ENCODE measurements around the gene KSR2. TPM values are rescaled to one million over a fixed set of nuclear protein-coding genes. Genes with fewer than 3 reads are reported as not detected.
"Not testable (repeated sequence)": the region's sequence is repeated elsewhere in the genome, so short reads cannot be mapped to it uniquely, and the experiment has no call there.

KSR2 gene
- total RNA-seq, 1 experiment from 2014 or later = 0.06 TPM

- no peaks in the 10 kb centered on the region for H3K9me3 ChIP-seq (replicated peaks)
- no peaks in the 10 kb centered on the region for H3K4me1 ChIP-seq
- no peak overlapping the region for H3K4me3 ChIP-seq
- no peaks in the 10 kb centered on the region for H3K36me3 ChIP-seq
- no peak overlapping the region for H3K27ac ChIP-seq
- no peak for DNase-seq
- no peaks in the 10 kb centered on the region for H3K27me3 ChIP-seq
Measured at GRCh38 chr12:117818400-117818799, 150.4 kb downstream of the KSR2 start.

GRCh38 chr12:117809509-117809908 is 159.3 kb downstream of the KSR2 start:
- Histone ChIP-seq H3K9me3 (replicated peaks) (no peaks in the 10 kb centered on the region), H3K27ac (no peak overlapping the region), H3K4me3 (no peak overlapping the region), H3K4me1 (no peaks in the 10 kb centered on the region), H3K27me3 (peaks cover 11% of the 10 kb centered on the region; the same call in 1 of the 2 replicates), H3K36me3 (no peaks in the 10 kb centered on the region)
- no peak for DNase-seq

GRCh38 chr12:117807946-117808345 is 160.8 kb downstream of the KSR2 start:
- Histone ChIP-seq H3K9me3 (replicated peaks) (no peaks in the 10 kb centered on the region), H3K36me3 (no peaks in the 10 kb centered on the region), H3K27me3 (peaks cover 11% of the 10 kb centered on the region; the same call in 1 of the 2 replicates), H3K4me3 (no peak overlapping the region), H3K27ac (no peak overlapping the region), H3K4me1 (no peaks in the 10 kb centered on the region)
- DNase-seq = no peak

DNA sequence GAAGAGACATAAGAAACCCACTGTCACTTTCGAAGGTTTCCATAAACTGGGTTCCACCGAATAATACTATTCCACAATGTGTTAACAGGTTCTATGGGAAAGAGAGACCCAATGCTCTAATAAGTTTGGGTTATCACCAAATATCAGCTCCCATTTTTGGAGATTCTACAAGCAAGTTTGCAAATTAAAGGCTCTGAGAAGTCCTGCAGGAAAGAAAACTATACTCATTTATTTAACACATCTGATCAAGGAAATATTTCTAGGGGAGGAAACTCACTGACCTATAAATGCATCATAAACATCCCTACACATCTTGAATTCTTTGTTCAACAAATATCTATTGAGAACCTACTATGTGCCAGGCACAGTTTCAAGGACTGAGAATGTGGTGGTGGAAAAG is 161.4 kb downstream of the KSR2 start:
- no peaks in the 10 kb centered on the region for H3K4me1 ChIP-seq
- H3K36me3 ChIP-seq = no peaks in the 10 kb centered on the region
- no peaks in the 10 kb centered on the region for H3K9me3 ChIP-seq (replicated peaks)
- DNase-seq = no peak
- no peak overlapping the region for H3K27ac ChIP-seq
- H3K4me3 ChIP-seq = no peak overlapping the region
- H3K27me3 ChIP-seq = peaks cover 11% of the 10 kb centered on the region; the same call in 1 of the 2 replicates

DNA sequence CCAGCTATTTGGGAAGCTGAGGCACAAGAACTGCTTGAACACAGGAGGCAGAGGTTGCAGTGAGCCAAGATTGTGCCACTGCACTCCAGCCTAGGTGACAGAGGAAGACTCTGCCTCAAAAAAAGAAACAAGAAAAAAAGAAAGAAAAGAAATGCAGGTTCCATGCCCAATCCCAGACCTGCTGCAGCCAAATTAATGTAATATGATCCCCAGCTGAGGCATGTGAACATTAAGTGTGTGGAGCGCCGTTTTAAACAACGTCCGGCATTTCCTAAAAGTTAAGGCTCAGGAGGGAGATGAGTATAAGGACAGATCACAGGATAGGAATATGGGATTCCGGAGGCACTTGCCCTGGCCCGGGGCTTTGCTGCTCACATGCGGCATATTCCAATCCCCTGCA is 162.9 kb downstream of the KSR2 start:
- no peak overlapping the region for H3K27ac ChIP-seq
- no peaks in the 10 kb centered on the region for H3K4me1 ChIP-seq
- peaks cover 7% of the 10 kb centered on the region; the same call in 1 of the 2 replicates for H3K27me3 ChIP-seq
- H3K9me3 ChIP-seq (replicated peaks) = no peaks in the 10 kb centered on the region
- DNase-seq = no peak
- no peak overlapping the region for H3K4me3 ChIP-seq
- no peaks in the 10 kb centered on the region for H3K36me3 ChIP-seq

- H3K4me3 ChIP-seq = no peak overlapping the region
- no peaks in the 10 kb centered on the region for H3K9me3 ChIP-seq (replicated peaks)
- H3K36me3 ChIP-seq = no peaks in the 10 kb centered on the region
- DNase-seq = no peak
- 0 out of 2 replicates have a peak, but pooled peaks cover 4% of the 10 kb centered on the region for H3K27me3 ChIP-seq
- no peak overlapping the region for H3K27ac ChIP-seq
- no peaks in the 10 kb centered on the region for H3K4me1 ChIP-seq
Measured at GRCh38 chr12:117803001-117803400, 165.8 kb downstream of the KSR2 start.

DNA sequence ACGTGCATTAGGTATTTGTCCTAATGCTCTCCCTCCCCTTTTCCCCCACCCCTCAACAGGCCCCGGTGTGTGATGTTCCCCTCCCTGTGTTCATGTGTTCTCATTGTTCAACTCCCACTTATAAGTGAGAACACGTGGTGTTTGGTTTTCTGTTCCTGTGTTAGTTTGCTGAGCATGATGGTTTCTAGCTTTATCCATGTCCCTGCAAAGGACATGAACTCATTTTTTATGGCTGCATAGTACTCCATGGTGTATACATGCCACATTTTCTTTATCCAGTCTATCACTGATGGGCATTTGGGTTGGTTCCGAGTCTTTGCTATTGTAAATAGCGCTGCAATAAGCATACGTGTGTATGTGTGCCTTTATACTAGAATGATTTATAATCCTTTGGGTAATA is 168.1 kb downstream of the KSR2 start:
- not testable (repeated sequence) for H3K4me3 ChIP-seq; H3K9me3 ChIP-seq (replicated peaks); H3K27ac ChIP-seq; H3K36me3 ChIP-seq; H3K4me1 ChIP-seq; DNase-seq; H3K27me3 ChIP-seq

GRCh38 chr12:117797202-117797601 is 171.6 kb downstream of the KSR2 start:
- DNase-seq = no peak
- no peaks in the 10 kb centered on the region for H3K4me1 ChIP-seq
- H3K27ac ChIP-seq = no peak overlapping the region
- H3K4me3 ChIP-seq = no peak overlapping the region
- H3K9me3 ChIP-seq (replicated peaks) = no peaks in the 10 kb centered on the region
- H3K36me3 ChIP-seq = no peaks in the 10 kb centered on the region
- no peaks in the 10 kb centered on the region for H3K27me3 ChIP-seq

DNA sequence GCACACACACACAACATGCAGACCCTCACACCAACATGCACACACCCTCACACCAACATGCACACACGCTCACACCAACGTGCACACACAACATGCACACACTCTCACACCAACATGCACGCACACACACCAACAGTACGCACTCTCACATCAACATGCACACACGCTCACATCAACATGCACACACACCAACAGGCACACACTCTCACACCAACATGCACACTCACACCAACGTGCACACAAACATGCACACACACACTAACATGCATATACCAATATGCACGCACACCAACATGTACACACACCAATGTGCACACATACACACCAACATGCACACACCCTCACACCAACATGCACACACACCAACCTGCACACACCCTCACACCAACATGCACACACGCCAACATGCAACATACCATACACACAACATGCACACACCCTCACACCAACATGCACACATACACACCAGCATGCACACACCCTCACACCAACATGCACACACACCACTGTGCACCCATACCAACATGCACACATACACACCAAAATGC is 175.8 kb downstream of the KSR2 start:
- no peaks in the 10 kb centered on the region for H3K27me3 ChIP-seq
- DNase-seq = no peak
- H3K4me1 ChIP-seq = no peaks in the 10 kb centered on the region
- H3K4me3 ChIP-seq = no peak overlapping the region
- no peaks in the 10 kb centered on the region for H3K36me3 ChIP-seq
- H3K9me3 ChIP-seq (replicated peaks) = no peaks in the 10 kb centered on the region
- H3K27ac ChIP-seq = no peak overlapping the region

DNA sequence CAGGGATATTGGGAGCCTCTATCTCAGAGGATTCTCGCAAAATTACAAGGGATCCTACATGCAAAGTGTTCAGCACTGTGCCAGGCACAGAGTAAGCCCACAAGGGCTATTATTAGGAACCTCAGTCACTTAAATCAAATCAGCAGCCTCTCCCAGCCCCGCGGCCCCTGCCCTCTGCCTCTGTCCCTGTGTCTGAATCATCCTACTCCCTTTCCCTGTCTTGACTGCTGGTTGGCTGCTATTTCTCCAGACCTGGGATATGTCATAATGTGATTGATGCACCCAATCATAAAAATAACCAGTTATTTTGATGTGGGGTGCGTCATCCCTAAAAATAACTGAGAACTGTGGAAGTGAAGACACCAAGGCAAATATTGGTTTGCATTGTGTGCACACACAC is 176.3 kb downstream of the KSR2 start:
- no peaks in the 10 kb centered on the region for H3K36me3 ChIP-seq
- DNase-seq = no peak
- no peaks in the 10 kb centered on the region for H3K27me3 ChIP-seq
- H3K4me3 ChIP-seq = no peak overlapping the region
- H3K4me1 ChIP-seq = no peaks in the 10 kb centered on the region
- no peaks in the 10 kb centered on the region for H3K9me3 ChIP-seq (replicated peaks)
- H3K27ac ChIP-seq = no peak overlapping the region

GRCh38 chr12:117790948-117791347 is 177.8 kb downstream of the KSR2 start:
- no peaks in the 10 kb centered on the region for H3K36me3 ChIP-seq
- H3K4me3 ChIP-seq = no peak overlapping the region
- DNase-seq = no peak
- no peaks in the 10 kb centered on the region for H3K4me1 ChIP-seq
- no peaks in the 10 kb centered on the region for H3K9me3 ChIP-seq (replicated peaks)
- H3K27me3 ChIP-seq = no peaks in the 10 kb centered on the region
- H3K27ac ChIP-seq = no peak overlapping the region

GRCh38 chr12:117790198-117790597 is 178.6 kb downstream of the KSR2 start:
- no peak for DNase-seq
- Histone ChIP-seq H3K4me3 (no peak overlapping the region), H3K27me3 (no peaks in the 10 kb centered on the region), H3K4me1 (no peaks in the 10 kb centered on the region), H3K36me3 (no peaks in the 10 kb centered on the region), H3K9me3 (replicated peaks) (no peaks in the 10 kb centered on the region), H3K27ac (no peak overlapping the region)

- Histone ChIP-seq H3K4me1 (no peaks in the 10 kb centered on the region), H3K4me3 (no peak overlapping the region), H3K27me3 (no peaks in the 10 kb centered on the region), H3K27ac (no peak overlapping the region), H3K36me3 (no peaks in the 10 kb centered on the region), H3K9me3 (replicated peaks) (no peaks in the 10 kb centered on the region)
- no peak for DNase-seq
Measured at GRCh38 chr12:117789195-117789912, 179.4 kb downstream of the KSR2 start.

DNA sequence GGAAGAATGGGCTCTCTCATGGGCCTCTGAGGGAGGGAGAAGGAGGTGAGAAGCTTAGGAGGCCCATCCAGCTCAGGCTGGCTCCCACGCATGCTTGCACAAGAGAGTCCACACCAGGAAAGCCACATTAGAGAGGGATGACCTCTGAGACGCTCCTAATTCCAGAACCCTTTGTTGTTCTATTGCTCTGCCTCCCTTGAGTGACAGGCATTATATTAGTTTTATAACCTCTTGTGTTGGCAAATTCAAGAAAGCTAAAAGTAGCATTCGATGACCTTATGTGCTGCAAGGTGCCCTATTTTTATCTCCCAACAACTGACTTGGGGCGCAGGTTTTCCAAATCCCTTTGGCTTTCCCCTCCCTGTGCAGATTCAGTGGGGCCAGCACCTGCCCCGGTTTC is 190.1 kb downstream of the KSR2 start:
- Histone ChIP-seq H3K9me3 (replicated peaks) (no peaks in the 10 kb centered on the region), H3K27me3 (no peaks in the 10 kb centered on the region), H3K27ac (no peak overlapping the region), H3K4me1 (no peaks in the 10 kb centered on the region), H3K4me3 (no peak overlapping the region), H3K36me3 (no peaks in the 10 kb centered on the region)
- no peak for DNase-seq

GRCh38 chr12:117774941-117775775 is 193.6 kb downstream of the KSR2 start:
- DNase-seq = peak in 1 of 2 experiments; percentile 21
- H3K27me3 ChIP-seq = no peaks in the 10 kb centered on the region
- no peak overlapping the region for H3K27ac ChIP-seq

More at GRCh38 chr12:117774941-117775775, 193.6 kb downstream of the KSR2 start:
- Histone ChIP-seq H3K9me3 (replicated peaks) (no peaks in the 10 kb centered on the region), H3K4me1 (no peaks in the 10 kb centered on the region), H3K36me3 (no peaks in the 10 kb centered on the region), H3K4me3 (no peak overlapping the region)
